GM21529 (cell line): ENCODE data around the gene CFAP46.
"Not testable (repeated sequence)": the region's sequence is repeated elsewhere in the genome, so short reads cannot be mapped to it uniquely, and the experiment has no call there.

ENCODE experiments used
- ATAC-seq: cut with Tn5 transposase; IDR thresholded peaks from one replicate; pipeline ENCODE4 v1.9.1; 2021; ENCODE audit not compliant: unreplicated experiment

Gene CFAP46

DNA sequence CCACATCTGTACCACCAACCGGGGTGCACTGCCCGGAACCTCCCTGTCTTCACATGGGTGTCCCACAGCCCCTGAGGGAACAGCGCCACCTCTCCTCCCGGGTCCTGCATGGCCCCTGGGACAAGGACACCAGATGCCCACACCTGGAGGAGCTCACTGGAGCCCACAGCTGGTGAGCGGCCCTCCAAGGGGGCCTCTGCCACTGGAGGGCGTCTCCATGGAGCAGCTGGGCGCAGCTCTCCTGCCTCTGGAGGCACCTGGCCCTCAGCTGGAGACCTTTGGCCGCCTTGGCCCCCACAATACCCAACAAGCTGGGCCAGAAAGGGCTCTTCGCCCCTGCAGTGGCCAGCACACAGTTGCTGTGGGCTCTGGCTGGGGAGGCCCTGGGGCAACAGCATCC lies 149.2 kb downstream of the CFAP46 start:
- ATAC-seq: no peak

GRCh38 chr10:132792796-132793195 lies 149.6 kb downstream of the CFAP46 start:
- ATAC-seq: no peak

GRCh38 chr10:132792099-132792498 lies 150.3 kb downstream of the CFAP46 start:
- ATAC-seq: not testable (repeated sequence)

- no peak for ATAC-seq
Observed at GRCh38 chr10:132790934-132791829, 151.2 kb downstream of the CFAP46 start.

- ATAC-seq: no peak
Observed at GRCh38 chr10:132790470-132790869, 151.9 kb downstream of the CFAP46 start.

DNA sequence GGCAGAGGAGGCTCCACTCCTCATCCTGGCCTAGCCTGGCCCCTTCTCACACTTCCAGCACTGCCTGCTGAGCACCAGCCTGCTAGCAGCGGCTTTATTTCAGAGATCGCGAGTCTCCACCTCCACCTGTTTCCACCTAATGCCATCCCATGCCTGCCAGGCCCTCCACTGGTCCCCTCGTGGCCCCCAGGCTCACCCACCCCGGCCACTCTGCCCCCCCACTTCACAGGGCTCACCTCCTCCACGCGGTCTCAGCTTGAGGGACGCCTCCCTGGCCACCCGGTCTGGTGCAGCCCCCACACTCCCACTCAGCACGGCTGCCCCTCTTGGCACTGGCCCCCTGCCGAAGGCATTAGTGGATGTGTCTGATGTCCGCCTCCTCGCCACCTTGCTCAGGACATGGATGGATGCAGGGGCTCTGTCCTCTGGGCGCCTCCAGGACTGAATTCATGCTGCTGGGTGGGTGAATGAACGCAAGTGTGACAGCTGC lies 152.7 kb downstream of the CFAP46 start:
- ATAC-seq: no peak

GRCh38 chr10:132788831-132789219 lies 153.5 kb downstream of the CFAP46 start:
- ATAC-seq: no peak

DNA sequence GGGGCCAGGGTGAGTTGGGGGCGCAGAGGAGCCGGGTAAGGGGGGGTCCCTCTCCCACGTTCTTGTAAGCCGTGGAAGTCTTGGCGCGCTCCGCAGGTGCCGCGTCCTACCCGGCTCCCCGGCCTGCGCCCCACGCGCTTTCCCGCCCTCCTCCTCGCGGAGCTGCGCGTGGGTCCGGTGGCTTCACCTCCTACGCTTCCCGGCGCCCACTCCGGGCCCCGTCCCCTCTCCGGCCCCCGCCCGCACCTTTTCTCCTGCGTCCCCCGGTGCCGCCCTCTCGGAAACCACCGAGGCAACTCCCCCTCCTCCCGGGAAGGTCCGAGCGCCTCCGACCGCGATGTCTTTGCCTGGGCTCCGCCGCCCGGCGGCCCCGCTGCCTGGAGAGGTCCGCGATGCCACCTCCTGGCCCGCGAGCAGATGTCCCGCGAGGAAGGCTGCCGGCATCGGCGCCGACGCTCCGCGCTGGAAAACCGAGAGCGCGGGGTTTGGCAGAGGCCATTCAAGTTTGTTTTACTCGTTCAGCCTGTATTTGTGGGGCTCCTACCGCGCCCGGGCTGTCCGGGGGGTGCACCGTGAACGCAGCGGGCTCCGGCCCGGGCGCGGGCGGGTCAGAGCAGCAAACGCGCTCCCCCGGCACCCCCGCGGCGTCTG lies 154.1 kb downstream of the CFAP46 start:
- no peak for ATAC-seq

- no peak for ATAC-seq
Observed at GRCh38 chr10:132787495-132788179, 154.7 kb downstream of the CFAP46 start.

GRCh38 chr10:132786884-132787494 lies 155.4 kb downstream of the CFAP46 start:
- no peak for ATAC-seq

GRCh38 chr10:132786476-132786883 lies 155.9 kb downstream of the CFAP46 start:
- no peak for ATAC-seq

DNA sequence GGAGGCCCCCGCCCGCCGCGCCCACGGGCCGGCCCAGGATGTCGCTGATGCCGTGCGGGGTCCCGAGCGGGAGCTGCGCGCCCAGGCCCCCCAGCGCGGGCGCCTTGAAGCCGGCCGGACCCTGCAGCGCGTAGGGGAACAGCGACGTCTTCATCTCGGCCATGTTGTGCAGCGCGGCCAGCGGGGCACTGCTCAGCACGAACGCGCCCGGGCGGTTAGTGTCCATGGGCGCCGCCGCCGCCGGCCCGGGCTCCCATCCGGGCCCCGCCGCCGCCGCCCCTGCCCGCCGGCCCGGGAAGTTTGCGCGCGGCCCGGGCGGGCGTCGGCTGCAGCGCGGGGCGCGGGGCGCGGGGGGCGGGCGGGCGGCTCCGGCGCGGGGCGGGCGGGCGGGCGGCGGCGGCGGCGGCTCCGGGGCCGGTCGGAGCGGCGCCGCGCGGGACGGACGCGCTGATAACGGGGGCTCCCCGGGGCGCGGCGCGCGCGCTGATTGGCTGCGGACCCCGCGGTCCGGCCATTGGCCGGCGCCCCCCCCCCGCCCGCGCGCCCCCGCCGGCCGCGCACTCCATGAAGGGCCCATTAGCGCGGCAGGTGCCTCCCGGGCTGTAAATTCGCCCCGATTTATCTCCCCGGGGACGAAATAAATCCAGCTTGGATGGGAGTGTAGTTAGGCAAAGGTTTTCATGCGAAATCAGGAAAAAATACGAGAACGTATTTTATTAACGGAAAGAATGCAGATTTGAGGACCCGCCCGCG lies 156.5 kb downstream of the CFAP46 start, which contains the start of gene NKX6-2:
TSS of gene NKX6-2 (minus strand) at position 425 of the 753 bp plus-strand sequence. CDS start at position 226, 199 bp downstream.
- no peak for ATAC-seq

GRCh38 chr10:132784866-132785722 lies 157.3 kb downstream of the CFAP46 start:
- ATAC-seq: no peak

GRCh38 chr10:132783940-132784865 lies 158.2 kb downstream of the CFAP46 start:
- no peak for ATAC-seq

DNA sequence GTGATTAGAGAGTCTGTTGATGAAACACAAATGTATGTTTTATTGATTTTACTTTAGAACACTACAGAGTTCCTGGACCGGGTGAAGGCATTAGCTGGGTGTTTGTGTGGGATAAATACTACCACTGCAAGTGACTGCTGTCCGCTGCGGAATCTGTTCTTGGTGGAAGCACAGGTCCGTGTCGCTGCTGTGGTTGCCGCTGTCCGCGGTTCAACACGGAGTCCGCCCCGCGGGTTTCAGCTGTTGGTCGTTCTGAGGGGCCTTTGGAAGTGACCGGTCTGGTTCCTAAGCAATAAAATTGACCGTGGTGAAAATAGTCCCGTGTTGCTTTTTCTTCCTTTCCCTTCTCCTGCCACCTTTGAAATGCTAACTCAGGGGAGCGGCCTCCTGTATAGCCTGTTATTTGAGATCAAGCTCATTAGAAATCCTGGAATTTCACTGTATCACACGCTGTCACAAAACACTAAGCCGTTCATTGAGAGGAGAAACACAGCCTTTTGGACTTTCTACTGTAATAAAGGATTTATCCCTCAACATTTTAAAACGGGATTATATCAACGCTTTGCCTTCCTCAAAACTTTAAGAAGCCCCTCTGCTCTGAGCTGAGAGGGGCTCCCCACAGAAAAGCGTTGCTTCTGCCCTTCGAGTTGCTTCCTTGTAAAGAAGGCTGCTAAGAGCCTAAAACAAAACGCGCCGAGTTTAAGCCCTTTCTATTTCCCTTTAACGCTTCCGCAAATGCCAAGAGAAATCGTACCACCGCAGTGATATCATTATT lies 159.0 kb downstream of the CFAP46 start:
- no peak for ATAC-seq

DNA sequence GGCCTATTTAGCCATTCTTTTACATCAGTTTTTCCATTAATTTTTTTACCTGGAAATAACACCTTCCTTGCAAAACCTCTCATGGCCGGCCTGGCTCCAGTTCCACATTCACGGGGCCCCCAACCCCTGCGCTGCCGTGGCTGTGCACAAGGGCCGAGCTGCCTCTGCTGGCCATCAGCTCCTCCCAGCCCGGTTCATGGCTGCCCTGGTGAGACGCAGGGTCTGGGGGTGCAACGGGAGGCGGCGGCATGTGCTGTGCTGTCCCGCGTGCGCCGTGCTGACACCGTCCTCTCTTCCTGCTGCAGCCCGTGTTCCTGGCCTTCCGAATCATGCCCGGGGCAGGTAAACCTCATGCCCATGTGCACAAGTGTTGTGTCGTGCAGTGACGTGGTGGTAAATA lies 160.8 kb downstream of the CFAP46 start:
- no peak for ATAC-seq

DNA sequence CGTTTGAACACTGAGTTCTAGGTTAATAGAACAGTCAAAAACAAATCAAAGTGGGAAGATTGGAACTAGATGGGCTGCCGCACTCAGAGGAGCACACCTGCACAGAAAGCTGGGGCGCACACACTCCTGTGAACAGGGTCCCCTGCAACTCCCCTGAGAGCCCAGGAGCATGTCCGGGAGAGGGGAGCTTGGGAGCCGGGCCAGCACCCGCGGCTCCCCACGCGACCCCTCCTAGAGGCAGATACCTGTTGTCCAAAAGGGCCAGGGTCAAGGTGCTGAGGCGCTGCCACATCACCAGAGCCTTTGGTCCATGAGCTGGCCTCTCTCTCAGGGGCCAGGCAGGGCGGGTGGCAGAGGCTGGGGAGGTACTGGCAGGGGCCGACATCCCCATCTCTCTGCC lies 162.0 kb downstream of the CFAP46 start:
- ATAC-seq: no peak
